HG03108 (cell line): ENCODE measurements around the gene KRT16.
"Not testable (repeated sequence)": the region's sequence is repeated elsewhere in the genome, so short reads cannot be mapped to it uniquely, and the experiment has no call there.

Experiments used
- ATAC-seq: cut with Tn5 transposase; IDR thresholded peaks from one replicate; pipeline ENCODE4 v1.9.1; 2021; ENCODE audit warnings: moderate library complexity; ENCODE audit not compliant: unreplicated experiment

The KRT16 gene

DNA sequence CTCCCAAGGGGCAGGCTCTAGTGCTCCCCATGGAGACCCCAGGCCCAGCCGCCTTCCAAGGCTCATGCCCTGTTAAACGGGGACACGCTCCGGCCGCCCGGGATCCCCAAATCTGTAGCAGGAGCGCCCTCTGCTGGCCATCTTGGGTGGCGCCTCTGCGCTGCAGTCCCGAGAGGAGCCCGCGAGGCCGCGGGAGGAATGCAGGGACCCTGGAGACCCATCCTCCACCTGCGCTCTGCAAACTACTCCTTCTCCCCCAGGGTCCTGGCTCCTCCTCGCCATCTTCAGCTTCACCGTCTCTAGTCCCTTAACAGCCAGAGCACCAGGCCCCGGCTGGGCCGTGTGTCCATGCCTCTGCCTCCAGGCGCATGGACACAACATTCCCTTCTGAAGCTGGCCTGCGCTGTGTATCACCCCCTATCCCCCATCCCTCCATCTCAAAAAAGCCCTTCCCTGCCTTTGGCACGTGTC is 35.4 kb upstream of the KRT16 start:
- ATAC-seq = no peak

DNA sequence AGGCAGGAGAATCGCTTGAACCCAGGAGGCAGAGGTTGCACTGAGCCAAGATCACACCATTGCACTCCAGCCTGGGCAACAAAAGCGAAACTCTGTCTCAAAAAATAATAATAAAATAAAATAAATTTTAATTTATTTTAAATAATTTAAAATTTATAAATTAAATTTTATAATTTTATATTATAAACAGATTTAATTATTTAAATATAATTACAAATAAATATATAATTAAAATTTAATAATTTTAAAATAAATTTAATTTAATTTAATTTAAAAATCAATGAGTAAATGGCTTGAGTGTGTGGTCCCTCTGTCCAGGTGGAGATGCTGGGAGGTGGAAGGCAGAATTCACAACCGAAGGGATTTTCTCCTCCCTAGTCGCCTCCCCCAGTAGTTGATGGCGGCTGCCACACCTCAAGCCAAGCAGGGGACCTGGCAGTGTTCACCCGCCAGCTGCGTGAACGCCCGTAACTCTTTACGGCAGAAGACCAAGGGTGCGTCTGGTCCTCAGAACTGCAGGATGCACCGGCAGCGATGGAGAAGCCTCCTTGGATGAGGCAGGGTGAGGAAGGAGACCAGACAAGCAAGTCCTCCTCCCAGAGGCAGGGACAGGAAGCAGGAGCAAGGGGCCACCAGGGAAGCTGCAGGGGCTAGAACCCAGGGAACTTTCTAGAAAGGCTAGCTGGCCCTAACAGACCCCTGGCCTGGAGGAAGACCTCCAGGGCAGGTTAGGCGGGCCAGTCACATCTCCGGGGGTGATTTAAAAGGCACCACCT is 34.7 kb upstream of the KRT16 start:
- no peak for ATAC-seq

DNA sequence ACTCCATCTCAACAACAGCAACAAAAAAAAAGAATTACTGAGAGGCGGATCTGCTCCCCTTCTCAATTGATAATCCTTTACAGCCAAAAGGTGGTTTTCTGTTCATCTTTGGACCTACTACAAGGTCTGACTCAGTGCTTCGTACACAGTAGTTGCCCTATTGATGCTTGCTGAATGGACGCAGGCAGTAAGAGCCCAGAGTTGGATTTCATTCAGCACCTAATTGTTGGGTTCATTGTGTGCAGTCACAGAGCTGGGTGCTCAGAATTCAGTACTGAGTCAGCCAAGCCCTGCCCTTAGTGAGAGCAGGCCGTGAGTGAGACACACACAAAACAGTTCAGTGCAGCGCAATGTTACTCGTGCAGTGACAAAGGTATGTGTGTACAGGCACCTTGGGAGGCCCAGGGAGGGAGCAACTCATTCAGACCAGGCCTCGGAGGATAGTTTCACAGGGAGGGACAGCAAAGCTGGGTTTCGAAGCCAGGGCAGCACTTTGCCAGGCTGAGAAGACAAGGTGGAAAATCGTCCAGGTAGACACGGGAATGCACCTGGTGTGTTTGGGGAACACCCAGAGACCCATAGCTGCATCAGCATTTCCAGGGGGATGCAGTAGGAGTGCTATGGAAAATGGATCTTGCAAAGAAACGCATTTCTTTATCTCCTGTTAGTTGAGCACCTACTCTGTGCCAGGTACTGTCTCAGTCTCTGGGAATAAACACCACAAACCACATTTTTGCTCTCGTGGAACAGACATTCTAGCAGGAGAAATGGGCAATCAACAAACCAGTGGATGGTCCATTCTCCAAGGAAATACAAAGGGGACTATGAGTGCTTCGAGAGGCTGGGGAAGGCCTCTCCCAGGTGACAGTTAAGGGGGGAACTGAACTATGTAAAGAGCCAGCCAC is 29.9 kb upstream of the KRT16 start:
- ATAC-seq = no peak

DNA sequence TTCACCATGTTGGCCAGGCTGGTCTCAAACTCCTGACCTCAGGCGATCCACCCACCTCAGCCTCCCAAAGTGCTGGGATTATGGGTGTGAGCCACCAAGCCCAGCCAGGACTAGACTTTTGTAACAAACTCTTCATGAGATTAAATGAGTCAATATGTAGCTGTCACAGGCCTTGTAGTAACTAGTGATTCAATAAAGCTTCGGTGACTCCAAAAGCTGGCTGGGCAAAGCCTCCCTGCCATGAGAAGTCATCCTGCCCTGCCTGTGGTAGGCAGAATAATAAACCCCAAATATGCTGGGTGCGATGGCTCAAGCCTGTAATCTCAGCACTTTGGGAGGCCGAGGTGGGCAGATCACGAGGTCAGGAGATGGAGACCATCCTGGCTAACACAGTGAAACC is 28.0 kb upstream of the KRT16 start:
- ATAC-seq = not testable (repeated sequence)

DNA sequence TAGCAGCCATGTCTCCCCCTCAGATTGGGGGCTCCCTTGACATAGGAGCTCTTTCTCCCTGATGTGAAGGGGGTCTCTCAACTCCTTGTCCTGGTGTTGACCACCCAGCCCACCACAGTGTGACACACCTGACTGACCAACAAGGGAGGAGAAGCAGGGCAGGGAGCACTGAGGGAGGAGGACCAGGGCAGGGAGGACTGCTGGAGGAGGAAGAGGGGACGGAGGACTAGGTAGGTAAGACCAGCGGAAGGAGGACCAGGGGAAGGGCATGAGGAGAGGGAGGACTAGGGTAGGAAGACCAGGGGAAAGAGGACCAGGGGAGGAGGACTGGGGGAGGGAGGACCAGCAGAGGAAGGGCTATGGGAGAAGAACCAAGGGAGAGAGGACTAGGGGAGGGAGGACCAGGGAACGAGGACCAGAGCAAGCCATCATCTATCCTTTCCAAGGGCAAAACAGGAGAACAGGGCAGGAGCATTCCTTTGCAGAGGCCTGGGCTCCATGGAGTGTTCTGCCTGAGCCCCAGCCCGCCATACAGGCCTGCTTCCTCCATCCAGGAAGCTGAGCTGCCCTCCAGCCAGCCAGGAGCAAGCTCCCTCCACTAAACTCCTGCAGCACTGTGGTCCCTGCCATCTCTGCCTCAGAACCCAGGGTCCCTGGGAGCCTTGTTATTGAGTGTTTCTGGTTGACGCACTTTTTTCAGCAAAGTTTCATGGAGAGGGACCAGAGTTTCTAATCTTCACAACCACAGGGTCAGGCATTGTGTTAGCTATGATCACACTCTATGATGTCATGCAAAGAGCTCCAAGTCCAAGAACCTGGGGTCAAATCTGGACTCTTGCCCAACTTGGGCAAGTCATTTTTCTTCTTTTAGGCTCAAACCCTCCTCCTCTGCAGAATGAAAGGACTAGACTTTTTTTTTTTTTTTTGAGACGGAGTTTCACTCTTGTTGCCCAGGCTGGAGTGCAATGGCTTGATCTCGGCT is 27.2 kb upstream of the KRT16 start:
- no peak for ATAC-seq

DNA sequence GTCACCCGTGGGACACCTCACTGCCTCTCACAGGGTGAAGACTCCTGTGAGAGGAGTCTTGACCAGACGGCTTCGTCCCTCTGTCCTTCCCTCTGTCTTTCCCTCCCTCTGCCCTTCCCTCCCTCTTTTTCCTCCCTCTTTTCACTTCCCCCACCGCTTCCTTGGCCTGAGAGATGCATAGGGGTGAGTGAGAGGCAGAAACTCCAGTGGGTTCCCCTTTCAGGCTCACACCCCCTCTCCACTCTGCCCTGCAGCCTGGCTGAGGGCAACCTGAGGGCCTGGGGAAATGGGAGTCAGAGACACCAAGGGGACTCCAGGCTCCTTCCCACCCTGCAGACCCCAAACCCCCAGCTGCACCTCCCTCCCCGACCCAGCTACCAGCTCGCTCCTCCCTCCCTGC is 26.4 kb upstream of the KRT16 start:
- ATAC-seq = no peak

DNA sequence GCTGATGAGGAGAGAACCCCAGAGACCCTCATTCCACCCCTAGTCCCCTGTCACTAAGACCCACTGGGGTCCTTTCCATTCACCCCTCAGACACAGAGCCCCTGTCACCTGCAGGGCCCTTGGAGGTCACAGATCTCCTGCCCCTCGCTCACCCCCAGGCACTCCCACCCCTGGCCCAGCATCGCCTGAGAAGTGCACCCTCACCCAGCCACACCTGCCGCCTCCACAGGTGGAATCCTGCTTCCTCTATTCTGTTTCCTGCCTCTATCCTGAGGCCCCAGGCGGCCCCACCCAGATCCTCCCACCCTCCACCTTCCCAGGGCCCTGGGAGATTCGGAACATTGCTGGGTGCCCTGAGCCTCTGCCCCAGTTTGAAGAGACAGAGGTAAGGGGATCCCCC is 25.6 kb upstream of the KRT16 start:
- no peak for ATAC-seq

DNA sequence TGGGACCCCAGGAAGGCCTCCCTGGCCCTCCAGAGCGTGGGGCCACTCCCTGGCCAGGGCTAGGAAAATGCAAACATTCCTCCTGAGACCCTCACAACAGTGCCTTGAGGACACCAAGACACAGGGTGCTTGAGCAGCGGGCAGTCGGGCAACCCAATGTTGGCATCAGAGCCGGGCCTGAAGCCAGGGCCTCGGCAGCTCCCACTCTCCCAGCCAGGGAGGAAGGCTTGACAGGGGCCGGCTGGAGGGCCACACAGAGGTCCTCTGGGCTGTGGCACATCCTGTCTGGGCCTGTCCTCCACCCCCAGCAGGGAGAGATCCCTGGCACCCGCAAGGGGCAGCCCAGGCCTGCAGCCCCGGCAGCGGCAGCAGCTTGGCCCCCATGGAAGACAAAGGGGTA is 24.1 kb upstream of the KRT16 start:
- no peak for ATAC-seq

DNA sequence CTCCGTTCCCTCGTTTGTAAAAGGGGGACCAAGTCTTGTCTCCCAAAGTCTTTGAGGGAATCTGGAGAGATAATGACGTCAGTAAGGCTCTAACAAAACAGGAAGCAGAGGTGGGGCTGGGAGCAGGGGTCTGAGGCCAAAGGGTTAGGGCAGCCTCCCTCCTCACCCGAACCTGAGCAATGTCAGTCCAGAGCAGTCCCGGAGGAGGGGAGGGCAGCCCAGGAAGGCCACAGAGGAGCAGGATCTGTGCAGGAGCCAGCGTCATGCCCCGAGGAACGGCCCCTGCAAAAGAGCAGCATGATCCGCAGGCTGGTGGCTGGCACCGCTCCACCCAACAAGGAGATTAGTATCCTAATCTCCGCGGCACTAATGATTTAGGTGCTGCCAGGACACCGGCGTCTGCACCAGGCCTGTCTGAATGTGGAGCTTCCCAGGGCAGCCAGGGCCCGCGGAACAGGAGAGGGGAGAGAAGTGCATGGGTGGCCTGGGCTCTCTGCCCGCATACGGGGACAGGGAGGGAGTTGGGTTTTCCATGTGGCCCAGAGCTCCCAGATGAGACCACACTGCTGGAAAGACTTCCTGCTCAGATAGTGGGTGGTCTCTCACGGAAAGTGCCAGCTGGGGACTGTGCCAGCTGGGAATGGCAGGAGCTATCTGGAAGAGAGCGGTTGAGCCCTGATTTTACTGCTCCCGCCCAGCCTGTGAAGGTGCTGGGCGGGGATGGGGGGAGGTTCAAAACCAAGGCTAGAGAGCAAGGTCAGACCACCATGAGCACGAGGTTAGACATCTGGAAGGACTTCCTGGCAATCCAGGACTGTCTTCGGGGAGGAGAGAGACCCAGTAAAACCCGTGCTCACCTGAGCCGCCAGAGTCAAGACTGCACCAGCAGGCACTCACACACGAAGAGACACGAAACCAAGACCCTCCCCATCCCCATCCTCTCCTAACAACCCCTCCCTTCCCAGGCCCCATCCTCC is 22.8 kb upstream of the KRT16 start:
- no peak for ATAC-seq

DNA sequence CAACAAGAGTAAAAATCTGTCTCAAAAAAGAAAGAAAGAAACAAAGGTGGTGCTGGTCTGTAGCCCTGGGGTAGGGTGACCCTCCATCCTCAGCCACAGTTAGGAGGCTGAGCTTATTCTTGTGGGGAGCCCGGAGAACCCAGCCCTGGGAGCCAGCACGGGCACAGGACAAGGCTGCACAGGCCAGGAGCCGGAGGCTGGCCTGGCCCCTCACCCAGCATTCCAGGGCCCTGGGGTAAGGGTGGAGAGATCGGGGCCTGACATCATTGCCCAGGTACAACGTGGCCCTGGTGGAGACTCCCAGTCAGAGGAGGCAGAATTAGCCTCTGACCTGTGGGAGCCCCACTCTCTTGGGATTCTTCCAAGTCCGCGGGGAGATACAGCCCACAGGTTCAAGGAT is 22.1 kb upstream of the KRT16 start:
- ATAC-seq = no peak

DNA sequence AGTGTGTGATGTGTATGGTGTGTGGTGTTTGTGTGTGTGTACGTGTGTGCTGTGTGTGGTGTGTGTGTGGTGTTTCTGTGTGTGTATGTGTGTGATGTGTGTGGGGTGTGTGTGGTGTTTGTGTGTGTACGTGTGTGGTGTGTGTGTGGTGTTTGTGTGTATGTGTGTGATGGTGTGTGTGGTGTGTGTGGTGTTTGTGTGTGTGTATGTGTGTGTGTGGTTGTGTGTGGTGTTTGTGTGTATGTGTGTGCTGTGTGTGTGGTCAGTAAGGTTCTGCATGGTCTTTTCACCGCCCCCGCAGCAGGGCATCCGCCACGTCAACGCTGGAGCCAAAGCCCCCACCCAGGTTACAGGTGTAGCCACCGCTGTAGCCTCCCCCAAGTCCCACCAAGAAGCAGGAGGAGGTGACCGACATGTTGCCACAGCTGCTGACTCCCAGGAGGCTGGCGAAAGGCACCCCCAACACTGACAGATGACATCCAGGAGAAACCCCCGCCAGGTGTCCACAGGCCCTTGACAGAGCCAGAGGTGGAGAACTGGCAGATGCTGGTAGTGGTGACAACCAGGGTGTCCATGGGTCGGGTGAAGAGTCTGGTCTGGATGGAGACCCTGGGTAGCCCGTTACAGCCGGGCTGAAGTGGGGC is 21.1 kb upstream of the KRT16 start:
- ATAC-seq = no peak

DNA sequence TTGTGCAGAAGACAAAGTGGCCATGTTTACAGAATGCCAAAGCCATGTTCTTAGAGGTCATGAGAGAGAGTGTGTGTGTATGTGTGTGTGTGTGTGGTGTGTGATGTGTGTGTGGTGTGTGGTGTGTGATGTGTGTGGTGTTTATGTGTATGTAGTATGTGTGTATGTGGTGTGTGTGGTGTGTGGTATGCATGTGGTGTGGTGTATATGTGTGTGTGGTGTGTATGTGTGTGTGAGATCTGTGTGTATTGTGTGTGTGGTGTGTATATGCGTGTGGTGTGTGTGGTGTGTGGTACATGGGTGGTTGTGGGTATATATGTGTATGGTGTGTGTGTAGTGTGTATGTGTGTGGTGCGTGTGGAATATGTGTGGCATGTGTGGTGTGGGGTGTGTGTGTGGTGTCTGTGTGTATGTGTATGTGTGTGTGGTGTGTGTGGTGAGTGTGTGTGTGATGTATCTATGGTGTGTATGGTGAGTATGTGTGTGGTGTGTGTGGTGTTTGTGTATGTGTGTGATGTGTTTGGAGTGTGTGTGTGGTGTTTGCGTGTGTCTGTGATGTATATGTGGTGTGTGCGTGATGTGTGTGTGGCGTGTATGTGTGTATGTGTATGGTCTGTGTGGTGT is 20.0 kb upstream of the KRT16 start:
- no peak for ATAC-seq

DNA sequence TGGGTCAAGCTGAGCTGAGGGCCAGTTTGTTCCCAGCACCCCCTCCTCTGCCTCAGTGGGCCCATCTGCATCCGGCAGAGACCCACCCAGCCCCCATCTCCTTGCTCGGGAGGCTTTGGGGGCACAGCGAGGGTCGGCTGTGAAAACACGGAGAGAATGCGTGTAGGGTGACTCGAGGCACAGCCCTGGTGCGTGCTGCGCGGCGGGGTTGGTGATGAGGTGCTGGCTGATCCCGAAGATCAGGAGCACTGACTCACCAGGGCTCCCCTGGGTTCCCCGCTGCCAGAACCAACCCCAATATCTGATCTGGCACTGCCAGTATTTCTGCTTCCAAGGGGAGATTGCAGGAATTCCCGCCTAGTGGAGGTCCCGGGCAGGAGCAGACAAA is 19.3 kb upstream of the KRT16 start:
- no peak for ATAC-seq

DNA sequence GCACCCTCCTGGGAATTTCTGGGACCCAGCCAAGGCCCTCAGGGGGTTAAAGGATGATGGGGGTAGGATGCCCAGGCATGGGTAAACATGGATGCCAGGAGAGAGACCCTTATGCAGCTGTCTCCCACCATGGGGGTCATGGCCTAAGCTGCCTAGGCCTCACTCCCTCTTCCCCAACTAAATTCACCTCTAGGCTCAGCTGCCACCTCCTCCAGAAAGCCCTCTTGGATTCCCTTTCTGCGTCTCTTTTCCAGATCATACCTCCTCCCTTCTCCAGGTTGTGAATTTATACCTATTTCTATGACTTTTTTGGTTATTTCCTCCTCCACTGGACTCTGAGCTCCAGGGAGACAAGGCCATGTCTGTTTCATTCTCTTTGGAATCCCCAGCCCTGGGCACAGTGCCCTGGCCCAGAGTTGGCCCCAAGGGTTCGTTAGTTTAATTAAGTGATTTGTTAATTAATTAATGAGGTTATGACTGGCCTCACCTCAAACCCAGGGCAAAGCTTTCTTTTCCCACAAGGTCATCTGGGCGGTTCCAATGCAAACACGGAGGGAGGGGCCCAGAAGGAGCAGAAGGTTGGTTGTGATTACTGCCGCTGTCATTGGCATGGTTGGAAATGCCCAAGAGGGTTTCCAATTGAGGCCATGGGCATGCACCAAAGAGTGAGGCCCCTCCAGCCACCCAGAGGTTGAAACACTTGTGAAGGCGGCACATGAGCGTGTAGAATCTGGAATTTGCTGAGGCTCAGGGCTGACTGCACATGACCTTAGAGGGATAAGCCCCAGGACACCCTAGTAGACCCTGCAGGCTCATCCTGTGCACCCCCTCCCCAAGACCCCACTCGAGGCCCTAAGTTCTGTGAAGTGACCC is 18.7 kb upstream of the KRT16 start:
- no peak for ATAC-seq

DNA sequence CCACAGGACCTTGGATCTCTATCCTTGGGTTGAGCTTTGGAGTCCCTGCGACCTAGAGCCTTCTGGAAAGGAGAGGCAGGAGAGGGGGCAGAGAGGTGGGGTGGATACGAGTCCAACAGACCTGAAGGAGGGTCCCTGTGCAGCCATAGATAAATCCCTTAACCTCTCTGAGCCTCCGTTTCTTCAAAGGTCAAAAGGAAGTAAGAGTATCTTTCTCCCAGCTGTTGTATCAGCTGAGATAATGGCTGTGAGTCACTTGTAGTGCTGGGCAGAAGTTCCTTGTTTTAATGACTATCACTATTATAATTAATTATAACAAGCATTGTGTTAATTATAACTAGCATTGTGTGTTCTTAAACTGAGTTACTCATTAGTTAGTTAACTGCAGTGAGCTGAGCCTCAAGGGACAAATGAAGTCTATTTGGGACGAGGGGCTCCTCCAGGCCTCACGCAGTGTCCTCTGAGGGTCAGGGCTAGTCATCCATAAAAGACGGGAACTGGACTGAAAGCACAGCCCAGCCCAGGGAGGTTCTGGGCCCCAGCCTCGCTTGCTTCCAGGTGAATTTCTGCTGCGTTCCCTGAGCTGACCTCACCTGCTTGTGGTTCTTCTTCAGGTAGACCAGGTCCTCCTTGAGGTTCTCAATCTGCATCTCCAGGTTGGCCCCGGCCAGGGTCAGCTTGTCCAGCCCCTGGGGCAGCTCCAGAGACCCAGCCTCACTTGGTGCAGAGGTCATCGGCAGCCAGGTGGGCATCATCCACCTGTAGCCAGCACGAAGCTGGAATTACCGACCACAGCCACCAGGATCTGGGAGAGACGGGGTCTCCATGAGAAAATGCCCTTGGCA is 17.5 kb upstream of the KRT16 start:
- no peak for ATAC-seq

DNA sequence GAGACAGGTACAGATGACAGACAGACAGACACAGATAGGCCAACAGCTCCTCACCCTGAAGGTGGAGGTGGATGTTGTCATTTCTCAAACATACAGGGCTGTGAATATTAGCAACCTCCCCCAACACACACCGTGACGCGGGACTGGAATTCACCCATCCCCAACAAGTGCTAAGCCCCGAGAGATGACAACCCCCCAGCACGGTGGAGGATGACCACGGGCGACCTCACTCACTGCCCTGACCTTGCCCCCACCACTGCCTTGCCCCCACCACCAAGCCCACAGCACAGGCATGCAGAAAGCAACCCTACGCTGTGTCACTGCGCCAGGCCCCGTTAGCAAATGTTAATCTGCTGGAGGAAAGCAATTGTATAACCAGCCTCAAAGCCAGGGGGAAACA is 16.7 kb upstream of the KRT16 start:
- no peak for ATAC-seq
